Measurements from ENCODE around the gene TBC1D10A. TPM values are rescaled to one million over a fixed set of nuclear protein-coding genes. Genes with fewer than 3 reads are reported as not detected.

TBC1D10A gene
- total RNA-seq, 2 donors from 2014 or later: 31.5 to 54.2 TPM

DNA sequence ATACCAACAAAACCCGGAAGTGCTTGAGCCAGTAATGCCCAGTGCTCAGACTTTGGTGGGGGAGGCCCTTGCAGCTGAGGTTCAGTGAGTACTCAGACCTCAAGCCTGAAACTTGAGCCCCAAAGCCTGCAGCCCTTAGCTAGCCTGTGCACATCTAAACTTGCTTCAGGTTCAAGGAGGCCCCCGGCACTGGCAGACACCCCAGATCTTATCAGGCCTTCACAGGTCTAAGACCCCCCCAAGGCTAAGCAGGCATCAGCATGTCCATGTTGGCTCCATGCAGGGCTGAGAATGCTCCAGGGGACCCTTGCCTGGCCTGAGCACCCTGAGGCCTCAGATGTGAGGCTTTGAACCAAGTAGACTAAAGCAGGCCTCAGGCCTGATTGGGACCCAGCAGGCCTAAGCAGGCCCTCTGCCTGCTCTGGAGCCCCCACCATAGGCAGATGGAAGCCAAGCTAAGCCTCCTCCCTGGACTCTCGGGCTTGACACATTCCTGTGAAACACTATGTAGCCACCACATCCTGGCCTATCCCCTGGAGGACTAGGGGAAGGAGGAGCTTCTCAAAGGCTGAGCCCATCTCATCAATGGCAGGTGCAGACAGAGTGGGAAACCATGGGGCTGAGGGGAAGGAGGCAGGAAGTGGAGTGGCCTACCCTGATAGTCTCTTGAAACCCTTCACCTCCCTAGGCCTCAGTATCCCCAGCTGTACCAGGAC, 36.2 kb downstream of the TBC1D10A start:
- H3K9me3 ChIP-seq: no peaks in the 10 kb centered on the region
- H3K4me3 ChIP-seq: peak overlapping the region; percentile 75
- ATAC-seq (ENCODE audit: insufficient number of reproducible peaks, low FRiP score, low read depth): peak; percentile 9
- peaks cover 49% of the 10 kb centered on the region for H3K36me3 ChIP-seq
- H3K27me3 ChIP-seq (replicated peaks; ENCODE audit: insufficient read depth): no peaks in the 10 kb centered on the region
- DNase-seq (ENCODE audit: low spot score): no peak
- H3K27ac ChIP-seq: peak overlapping the region; percentile 95 to 96
- TF ChIP-seq, protein P1, sequence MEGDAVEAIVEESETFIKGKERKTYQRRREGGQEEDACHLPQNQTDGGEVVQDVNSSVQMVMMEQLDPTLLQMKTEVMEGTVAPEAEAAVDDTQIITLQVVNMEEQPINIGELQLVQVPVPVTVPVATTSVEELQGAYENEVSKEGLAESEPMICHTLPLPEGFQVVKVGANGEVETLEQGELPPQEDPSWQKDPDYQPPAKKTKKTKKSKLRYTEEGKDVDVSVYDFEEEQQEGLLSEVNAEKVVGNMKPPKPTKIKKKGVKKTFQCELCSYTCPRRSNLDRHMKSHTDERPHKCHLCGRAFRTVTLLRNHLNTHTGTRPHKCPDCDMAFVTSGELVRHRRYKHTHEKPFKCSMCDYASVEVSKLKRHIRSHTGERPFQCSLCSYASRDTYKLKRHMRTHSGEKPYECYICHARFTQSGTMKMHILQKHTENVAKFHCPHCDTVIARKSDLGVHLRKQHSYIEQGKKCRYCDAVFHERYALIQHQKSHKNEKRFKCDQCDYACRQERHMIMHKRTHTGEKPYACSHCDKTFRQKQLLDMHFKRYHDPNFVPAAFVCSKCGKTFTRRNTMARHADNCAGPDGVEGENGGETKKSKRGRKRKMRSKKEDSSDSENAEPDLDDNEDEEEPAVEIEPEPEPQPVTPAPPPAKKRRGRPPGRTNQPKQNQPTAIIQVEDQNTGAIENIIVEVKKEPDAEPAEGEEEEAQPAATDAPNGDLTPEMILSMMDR (IDR thresholded peaks at IDR 0.05): no peak
- peaks cover 16 to 42% of the 10 kb centered on the region in 2 donors for H3K4me1 ChIP-seq (ENCODE audit: control insufficient read depth in 1 of 2, low read depth in 2 of 2)

- Histone ChIP-seq H3K27me3 (replicated peaks; ENCODE audit: insufficient read depth) (no peaks in the 10 kb centered on the region), H3K4me3 (peak overlapping the region; percentile 75), H3K4me1 (ENCODE audit: control insufficient read depth in 1 of 2, low read depth in 2 of 2) (peaks cover 16 to 42% of the 10 kb centered on the region in 2 donors), H3K36me3 (peaks cover 50% of the 10 kb centered on the region), H3K27ac (peak overlapping the region; percentile 95 to 96), H3K9me3 (no peaks in the 10 kb centered on the region)
- TF ChIP-seq, protein P1 (IDR thresholded peaks at IDR 0.05): no peak
- peak; percentile 3 for ATAC-seq (ENCODE audit: insufficient number of reproducible peaks, low FRiP score, low read depth)
- no peak for DNase-seq (ENCODE audit: low spot score)
These were observed 36.8 kb downstream of the TBC1D10A start for GRCh38 chr22:30289980-30290313.

GRCh38 chr22:30289141-30289979, 37.4 kb downstream of the TBC1D10A start, which contains the start of gene CASTOR1:
Gene CASTOR1, minus strand, starts transcription at chr22:30289505. Its CDS starts 8 bp downstream, at chr22:30289497.
- TF ChIP-seq, protein P1 (IDR thresholded peaks at IDR 0.05): no peak
- peaks cover 49% of the 10 kb centered on the region for H3K36me3 ChIP-seq
- peak; percentile 98 for DNase-seq (ENCODE audit: low spot score)
- peaks cover 16 to 42% of the 10 kb centered on the region in 2 donors for H3K4me1 ChIP-seq (ENCODE audit: control insufficient read depth in 1 of 2, low read depth in 2 of 2)
- H3K27me3 ChIP-seq (replicated peaks; ENCODE audit: insufficient read depth): no peaks in the 10 kb centered on the region
- H3K27ac ChIP-seq: peak within 1 kb of the TSS; percentile 96
- peak; percentile 68 for ATAC-seq (ENCODE audit: insufficient number of reproducible peaks, low FRiP score, low read depth)
- no peaks in the 10 kb centered on the region for H3K9me3 ChIP-seq
- H3K4me3 ChIP-seq: peak within 1 kb of the TSS; percentile 75

DNA sequence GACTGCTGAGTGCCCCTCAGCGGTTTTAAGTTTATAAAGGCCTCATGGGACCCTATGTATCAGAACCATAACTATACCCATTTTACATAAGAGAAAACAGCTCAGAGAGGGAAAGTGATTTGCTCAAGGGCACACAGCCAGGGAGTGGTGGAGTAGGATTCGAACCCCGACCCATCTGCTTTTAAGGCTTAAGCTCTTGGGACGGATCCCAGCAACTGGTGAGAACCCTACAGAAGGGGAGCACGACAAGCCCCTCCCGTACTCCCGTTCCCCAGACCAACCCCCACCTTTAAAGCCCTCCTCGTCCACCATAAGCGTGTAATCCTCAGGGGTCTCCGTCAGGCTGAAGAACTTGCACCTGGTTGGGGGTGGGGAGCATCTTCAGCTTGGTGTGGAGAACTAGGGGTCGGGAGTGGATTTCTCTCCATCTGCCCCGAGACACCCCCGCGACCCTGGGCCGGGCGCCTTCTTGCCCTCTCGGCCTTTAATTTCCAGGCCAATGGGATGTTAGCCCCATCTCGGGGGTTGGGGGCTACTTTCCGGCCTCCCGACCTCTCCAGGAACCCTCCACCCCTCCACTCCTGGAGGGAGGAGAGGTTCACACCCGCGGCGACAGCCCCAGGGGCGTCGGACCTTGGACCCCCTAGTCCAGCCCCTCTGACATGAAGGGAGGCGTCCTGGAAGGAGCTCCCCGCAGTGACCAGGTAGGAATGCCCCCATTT, 38.2 kb downstream of the TBC1D10A start:
- H3K9me3 ChIP-seq: no peaks in the 10 kb centered on the region
- peak overlapping the region; percentile 96 for H3K27ac ChIP-seq
- H3K4me3 ChIP-seq: peak overlapping the region; percentile 75
- H3K36me3 ChIP-seq: peaks cover 41% of the 10 kb centered on the region
- no peak for DNase-seq (ENCODE audit: low spot score)
- H3K4me1 ChIP-seq (ENCODE audit: control insufficient read depth in 1 of 2, low read depth in 2 of 2): peaks cover 16 to 42% of the 10 kb centered on the region in 2 donors
- TF ChIP-seq, protein P1 (IDR thresholded peaks at IDR 0.05): no peak
- no peak for ATAC-seq (ENCODE audit: insufficient number of reproducible peaks, low FRiP score, low read depth)
- no peaks in the 10 kb centered on the region for H3K27me3 ChIP-seq (replicated peaks; ENCODE audit: insufficient read depth)
